AG08395 (cell line): ENCODE results near the gene GORASP1.
A peak's percentile ranks its signal among the peaks of the same experiment; 100 is the strongest.

ENCODE experiments used
- DNase-seq: peaks from one replicate; pipeline ENCODE4 v3.0.0; 2012; ENCODE audit warnings: mixed read lengths, low spot score

The GORASP1 gene

DNA sequence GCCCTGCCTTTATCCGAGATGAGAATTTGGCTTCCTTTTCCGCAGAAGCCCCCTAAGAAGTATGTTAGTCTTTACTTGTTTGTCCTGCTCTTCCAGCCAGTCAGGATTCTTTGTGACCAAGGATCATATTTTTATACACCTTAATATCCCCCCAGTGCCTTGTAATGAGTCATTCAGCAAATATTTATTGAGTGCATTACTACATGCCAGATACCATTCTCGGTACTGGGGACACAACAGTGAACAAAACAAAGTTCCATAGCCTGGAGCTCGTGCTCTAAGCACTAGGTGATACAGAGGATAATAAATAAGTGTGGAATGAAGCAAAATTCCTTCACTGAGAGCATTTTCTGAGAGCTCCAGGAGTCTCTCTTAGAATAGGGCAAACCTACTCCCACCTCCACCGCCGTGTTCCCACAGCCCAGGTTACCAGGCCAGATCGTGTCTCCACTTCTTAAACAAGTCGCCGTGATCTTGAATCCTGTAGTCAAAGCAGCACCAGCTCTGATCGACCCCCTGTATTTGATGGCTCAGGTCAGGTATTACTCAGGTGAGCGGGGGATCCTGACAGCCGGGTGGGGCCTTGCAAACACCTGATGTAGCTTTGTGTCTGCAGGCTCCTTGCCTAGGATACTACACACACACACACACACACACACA lies 18.5 kb upstream of the GORASP1 start:
- DNase-seq: peak; percentile 36

DNA sequence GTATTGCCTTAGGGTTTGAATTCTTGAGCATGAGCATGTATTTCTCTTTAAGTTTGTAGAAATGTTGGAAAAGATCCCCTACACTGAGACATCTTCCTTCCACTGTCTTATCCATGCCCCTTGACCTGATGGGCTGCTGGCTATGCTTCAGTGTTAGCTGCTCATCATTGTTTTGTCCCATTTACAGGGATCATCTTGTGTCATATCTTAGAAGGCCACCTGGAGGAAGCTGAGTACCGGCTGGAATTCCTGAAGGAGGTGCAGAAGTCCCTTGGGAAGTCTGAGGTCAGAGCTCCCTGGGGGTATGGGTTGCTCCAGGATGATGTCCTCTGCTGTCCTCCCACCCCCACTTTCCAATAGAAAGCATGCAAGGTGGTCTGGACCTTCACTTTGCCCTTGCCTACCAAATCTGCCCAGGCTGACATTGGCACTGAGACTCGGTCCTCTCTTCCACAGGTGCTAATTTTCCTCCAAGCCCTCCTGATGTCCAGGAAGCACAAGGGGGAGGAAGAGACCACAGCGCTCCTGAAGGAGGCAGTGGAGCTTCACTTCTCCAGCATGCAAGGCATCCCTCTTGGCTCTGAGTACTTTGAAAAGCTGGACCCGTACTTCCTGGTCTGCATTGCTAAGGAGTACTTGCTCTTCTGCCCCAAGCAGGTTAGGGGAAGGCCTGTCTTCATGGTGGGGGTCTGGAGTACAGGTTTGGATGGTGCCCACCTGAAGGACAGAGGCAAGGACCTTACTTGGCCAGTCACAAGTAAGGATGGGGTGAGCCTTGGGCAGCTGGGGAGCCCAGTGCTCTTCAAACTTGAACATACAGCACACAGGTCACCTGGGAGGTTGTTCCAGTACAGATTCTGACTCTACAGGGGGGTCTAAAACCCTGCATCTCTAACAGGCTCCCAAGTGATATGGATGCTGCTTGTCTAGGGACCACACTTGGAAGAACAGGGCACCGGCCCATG lies 17.7 kb upstream of the GORASP1 start:
- DNase-seq: peak; percentile 71

DNA sequence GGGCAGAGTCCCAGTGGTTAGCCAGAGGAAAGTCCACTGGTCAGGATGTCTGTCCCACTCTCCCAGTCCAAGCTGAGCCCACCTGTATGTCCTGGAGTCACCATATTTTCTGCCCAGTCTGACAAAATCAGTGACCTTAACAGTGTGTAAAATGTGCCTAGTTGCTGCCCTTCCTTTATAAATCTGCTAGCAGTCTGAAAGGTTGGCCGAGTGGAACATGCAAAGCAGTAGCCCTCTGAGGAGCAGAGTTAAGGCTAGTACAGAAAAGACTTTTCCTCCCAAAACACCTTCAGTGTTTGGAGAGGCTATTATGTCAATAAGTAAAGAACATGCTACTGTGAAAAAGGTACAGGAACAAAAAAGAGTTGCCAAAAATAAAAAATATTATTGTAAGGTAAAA lies 15.4 kb upstream of the GORASP1 start:
- no peak for DNase-seq

DNA sequence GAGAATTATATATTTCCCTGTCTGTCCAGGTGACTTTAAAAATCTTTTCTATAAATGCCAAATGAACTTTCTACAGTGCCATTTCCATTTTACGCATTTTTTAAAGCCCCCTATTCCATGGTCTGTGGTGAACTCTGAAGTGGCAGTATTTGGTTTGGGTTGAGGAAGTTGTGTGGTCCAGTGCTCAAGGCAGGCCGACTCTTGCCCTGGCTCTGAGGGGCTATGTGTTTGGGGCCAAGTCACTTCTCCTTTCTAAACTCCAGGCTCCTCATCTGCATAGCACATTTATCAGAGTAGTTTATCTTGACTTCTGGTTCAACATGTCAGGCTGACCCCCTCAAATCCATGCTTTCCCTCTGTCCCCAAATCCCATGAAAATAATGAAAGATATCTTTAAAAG lies 14.2 kb upstream of the GORASP1 start:
- no peak for DNase-seq

DNA sequence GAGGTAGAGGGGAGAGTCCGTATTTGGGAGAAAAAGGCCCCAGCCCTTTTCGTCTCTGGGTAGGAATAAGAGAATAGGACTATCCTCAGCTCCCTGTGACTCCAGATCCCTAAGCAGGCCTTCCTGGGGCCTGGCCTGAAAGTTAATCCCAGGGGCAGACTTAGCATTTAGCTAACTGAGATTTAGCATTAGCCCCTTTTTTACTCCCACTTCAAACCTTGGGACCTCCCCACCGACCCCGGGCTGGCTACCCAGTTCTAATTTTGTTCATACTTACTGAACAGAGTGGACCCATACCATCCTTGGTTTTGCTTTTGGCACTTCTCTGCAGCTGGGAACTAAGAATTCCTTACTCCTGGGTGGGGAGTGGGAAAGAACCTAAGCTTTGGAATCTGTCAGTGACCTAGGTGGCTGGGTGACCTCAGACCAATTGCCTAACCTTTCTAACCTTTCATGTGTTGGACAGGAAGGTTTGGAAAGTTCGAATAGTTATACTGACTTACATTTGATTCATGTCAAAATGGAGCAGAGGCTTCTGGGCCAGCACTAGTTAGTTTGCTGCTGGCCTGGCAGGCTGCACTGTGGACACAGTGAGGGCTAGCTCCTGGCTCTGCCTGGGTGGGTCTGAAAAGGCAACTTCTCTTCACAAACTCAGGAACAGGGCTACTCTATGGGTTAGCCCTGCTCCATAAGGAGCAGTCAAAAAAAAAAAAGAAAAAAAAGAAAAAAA lies 11.7 kb upstream of the GORASP1 start:
- DNase-seq: no peak

DNA sequence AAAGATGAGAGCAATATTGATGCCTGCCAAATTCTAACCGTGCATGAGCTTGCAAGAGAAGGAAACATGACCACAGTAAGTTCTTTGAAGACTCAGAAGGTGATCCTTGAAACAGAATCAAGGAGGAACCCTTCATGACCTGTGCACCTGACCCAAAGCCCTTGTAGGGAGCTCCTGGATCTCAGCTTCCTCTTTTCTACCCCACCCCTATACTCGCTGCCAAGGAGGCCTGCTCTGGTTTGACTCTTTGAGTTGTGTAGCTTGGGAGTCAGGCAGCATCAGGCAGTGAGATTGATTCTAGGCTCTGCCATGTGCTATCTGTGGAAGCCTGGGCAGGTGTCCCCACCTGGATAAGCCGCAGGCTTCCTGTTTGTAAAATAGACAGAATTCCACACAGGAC lies 10.7 kb upstream of the GORASP1 start:
- DNase-seq: no peak

DNA sequence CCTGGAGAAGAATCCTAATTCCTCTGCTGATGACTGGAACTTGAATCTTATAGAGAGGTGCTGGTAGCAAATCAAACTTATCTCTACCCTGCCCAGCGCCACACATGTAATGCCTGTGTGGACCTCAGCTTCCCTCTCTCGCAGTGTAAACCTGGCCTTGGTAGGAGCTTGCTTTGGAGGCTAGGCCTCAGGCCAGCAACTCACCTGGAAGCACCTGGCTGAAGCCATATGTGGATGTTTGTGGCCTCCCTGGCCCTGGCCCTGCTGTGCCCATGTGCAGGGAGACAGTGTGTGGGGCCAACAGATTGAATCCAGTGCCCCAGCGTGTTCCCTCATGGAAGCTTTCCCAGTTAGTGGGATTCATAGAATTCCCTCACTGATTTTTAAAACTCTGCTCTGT lies 8.4 kb upstream of the GORASP1 start:
- DNase-seq: no peak

GRCh38 chr3:39114456-39114855 lies 7.0 kb upstream of the GORASP1 start:
- DNase-seq: no peak

GRCh38 chr3:39113291-39113690 lies 5.9 kb upstream of the GORASP1 start:
- no peak for DNase-seq

DNA sequence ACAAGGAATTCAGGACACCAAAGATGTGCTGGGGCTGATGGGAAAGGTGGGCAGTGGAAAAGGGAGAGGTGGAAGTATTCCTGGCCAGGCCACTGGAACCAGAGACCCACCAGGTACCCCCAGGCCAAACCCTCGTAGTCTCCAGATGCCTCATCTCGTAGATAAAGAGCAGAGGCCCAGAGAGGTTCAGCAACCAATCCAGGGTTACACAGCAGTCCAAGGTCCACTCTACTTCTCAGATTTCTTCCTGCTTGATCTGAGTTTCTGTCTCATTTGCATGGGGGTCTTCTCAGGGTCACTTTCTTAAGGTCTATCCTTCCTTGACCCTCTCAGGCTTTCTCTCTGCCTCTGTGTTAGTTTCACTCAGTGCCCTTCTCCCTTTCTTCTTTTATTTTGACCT lies 5.1 kb upstream of the GORASP1 start:
- no peak for DNase-seq

GRCh38 chr3:39112113-39112512 lies 4.7 kb upstream of the GORASP1 start:
- no peak for DNase-seq

- DNase-seq: no peak
Observed at GRCh38 chr3:39110041-39110639, 2.7 kb upstream of the GORASP1 start.

DNA sequence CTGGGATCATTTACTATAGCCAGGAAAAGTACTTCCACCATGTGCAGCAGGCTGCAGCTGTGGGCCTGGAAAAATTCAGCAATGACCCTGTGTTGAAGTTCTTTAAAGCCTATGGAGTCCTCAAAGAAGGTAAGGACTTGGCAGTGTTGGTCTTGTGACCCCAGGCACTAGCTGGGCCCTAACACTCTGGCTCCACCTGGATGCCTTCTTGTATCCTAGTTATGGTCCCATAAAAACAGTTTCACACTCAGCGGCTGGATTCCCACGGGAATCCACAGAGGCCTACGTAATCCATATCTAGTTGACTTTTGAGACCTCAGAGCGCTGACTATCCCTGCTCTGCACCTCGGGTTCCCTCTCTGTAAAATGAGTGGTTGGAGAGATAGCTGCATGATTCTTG lies 1.7 kb upstream of the GORASP1 start:
- no peak for DNase-seq

- DNase-seq: no peak
Observed at GRCh38 chr3:39108200-39108710, 828 bp upstream of the GORASP1 start.

DNA sequence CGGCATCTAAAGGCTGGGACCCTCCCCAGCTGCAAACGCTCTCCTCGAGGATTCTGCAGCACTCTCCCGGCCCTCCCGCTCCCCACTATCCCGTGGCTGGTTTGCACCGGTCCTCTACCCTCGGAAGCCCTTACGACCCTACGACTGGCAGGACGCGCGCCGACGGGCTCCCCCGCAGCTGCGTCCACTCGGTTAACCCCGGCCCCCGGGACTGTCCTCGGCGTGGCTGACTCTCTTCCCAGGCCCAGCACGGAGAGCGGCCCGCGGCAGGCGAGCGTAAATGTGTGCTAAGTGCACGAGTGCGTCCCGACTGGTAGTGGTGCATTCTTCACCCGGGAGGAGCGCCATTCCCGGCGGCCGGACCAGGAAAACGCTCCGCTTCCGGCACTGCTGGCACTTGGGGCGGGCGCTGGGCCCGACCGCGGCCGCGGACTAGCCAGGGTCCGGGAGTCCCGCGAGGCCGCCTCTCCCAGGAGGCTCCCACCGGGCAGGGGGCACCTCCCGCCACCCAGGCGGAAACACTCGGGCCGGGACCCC lies 508 bp downstream of the GORASP1 start:
- peak; percentile 81 for DNase-seq

DNA sequence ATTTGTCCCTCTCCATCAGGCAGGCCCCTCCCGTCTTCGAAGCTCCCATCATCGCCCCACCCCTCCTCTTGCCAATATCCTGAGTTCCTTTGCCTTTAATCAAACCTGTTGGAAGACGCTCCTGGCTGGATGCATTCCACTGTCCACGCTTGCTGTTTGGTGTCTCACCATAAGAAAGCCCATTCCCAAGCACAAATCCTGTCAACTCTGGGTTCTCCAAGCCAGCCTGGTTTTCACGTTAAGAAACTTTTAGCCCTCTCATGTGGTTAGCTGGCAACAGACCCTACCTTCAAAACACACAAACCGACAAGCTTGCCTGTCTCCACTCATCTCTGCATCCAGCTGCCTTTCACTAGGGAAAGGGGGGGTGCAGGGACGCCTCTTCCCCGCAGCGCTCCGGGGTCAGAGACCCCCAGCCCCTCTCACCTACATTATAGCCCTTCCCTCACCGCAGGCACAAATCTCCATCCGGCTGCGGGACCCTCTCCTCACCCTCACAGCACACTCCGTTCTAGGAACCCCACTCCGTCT lies 1.1 kb downstream of the GORASP1 start:
- peak; percentile 40 for DNase-seq

DNA sequence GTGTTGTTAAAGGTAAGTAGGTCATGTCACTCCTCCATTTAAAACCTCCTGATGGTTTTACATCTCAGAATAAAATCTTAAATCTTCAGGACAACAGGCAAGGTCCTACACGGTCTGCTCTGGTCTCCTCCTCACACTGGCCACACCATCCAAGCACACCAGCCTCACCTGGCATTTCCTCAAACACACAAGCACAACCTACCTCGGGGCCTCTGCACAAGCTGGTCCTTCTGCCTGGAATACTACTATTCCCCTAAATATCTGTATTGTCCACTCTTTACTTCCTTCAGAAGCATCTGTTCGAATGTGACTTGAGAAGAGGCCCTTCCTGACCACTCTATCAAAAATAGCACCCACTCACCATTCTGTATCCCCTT lies 1.8 kb downstream of the GORASP1 start:
- no peak for DNase-seq

DNA sequence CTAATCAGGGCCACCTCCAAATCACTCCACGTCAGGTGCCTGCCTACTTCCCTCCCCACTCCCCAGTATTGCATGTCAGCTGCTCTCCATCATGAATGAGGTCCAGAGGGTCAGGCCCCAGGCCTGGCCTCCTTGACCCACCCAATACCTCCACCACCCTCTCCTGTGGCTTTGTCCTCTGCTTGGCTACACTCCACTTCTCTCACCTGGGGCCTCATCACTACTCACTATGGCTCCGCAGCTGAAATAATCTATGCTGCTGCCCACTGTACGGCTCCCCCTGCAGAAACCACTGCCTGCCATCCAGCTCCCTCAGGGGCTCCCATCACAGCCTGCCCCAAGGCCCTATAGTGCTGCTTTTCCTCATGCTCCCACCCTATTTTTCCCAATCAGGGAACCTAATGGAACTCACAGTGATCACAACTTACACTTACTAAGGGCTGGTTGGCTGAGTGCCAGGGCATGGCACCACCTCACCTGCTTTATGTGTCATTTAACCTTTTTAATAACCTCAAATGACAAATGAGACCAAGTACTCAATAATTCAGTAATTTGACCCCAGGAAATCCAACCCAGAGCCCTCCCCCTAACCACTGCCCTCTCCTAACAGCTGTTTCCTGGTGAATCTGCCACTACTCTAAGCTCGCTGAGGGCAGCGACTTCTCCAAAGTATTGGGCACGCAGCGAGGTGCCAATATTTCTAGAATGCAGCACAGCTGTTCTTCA lies 2.3 kb downstream of the GORASP1 start:
- DNase-seq: no peak

DNA sequence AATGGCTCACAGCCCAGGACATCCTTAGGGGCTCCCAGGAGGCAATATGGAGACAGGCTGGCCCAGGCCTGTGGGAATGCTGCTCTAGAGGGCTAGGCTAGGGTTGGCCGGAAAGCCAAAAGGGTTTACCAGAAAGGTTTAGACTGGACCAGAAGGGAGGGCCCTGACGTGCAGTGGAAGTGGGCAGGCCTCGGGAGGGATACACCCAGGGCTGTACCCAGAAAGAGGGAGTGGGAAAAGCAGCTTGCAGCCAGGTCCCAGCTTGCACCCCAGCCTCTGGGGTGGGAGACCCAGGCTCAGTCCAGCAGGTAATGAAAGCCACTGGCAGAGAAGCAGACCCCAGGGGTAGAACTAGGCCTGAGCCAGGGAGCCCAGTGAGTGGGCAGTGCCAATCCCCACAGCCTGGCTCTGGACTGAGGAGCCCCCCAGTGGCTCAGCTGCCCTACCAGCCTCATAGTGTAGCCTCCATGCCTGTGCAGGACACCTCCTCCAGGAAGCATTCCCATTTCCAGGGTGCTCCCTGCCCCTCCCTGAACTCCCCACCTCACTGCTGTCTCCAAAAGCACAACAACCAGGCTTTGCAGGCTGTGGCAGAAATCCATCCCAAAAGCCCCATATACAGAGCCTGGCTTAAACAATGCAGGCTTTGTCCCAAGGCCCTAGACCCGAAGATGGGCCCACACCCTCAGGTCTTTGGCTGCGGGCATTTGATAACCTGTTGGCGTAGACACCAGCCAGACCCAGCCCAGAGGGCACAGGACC lies 3.5 kb downstream of the GORASP1 start:
- no peak for DNase-seq

- no peak for DNase-seq
Observed at GRCh38 chr3:39103324-39103693, 4.1 kb downstream of the GORASP1 start.
